B cell (primary cell): ENCODE measurements around the gene HIRA.

Source experiments
- CTCF ChIP-seq: fragments of 200-600 bp; IDR thresholded peaks from one replicate; pipeline ENCODE4 v1.8.0; 2022; ENCODE audit warnings: antibody characterized with exemption, mild to moderate bottlenecking
- EZH2 ChIP-seq: IDR thresholded peaks from 2 replicates; pipeline ENCODE4 v1.6.1; 2012; ENCODE audit warnings: borderline replicate concordance, low read depth, mild to moderate bottlenecking, moderate library complexity, low read length; ENCODE audit not compliant: insufficient read depth, poor library complexity, severe bottlenecking

- TF ChIP-seq CTCF (no peak), EZH2 (no peak)
These were observed 37.9 kb upstream of the HIRA start for GRCh38 chr22:19469421-19469820.
